Hematopoietic multipotent progenitor cell treated with erythropoietin and hydrocortisone succinate and interleukin-3 and kit ligand, for 15 days (in vitro differentiated cells): Measurements from ENCODE around the gene XRN1.

ENCODE experiments used
- DNase-seq: peaks from one replicate; pipeline ENCODE4 v3.0.0-alpha.2; 2015; ENCODE audit warnings: low spot score

Gene XRN1

GRCh38 chr3:142272200-142272891 is 175.5 kb downstream of the XRN1 start:
- DNase-seq: no peak

GRCh38 chr3:142270407-142270806 is 177.4 kb downstream of the XRN1 start:
- no peak for DNase-seq

- no peak for DNase-seq
Measured at GRCh38 chr3:142269767-142270166, 178.1 kb downstream of the XRN1 start.

- DNase-seq: no peak
Measured at GRCh38 chr3:142268426-142268825, 179.4 kb downstream of the XRN1 start.

GRCh38 chr3:142267269-142267668 is 180.6 kb downstream of the XRN1 start:
- no peak for DNase-seq

- no peak for DNase-seq
Measured at GRCh38 chr3:142263112-142263511, 184.7 kb downstream of the XRN1 start.

GRCh38 chr3:142259359-142259758 is 188.5 kb downstream of the XRN1 start:
- DNase-seq: no peak

GRCh38 chr3:142256712-142257333 is 191.0 kb downstream of the XRN1 start:
- DNase-seq: no peak
